ENCODE data around the gene SOHLH1. TPM values are rescaled to one million over a fixed set of nuclear protein-coding genes. Genes with fewer than 3 reads are reported as not detected.

The SOHLH1 gene
- polyA plus RNA-seq, 1 experiment = not detected

GRCh38 chr9:135693265-135693664 lies 6.0 kb downstream of the SOHLH1 start:
- Histone ChIP-seq H3K36me3 (ENCODE audit: control insufficient read depth, insufficient read depth, low read length) (no peaks in the 10 kb centered on the region), H3K27me3 (ENCODE audit: control insufficient read depth, insufficient read depth, low read length) (no peaks in the 10 kb centered on the region), H3K4me3 (ENCODE audit: low read depth, low read length) (no peak overlapping the region)
- ChIA-PET CTCF (no interaction called here), POLR2A (no interaction called here)
- no peak for DNase-seq (ENCODE audit: low read depth)
- TF ChIP-seq, protein P1, sequence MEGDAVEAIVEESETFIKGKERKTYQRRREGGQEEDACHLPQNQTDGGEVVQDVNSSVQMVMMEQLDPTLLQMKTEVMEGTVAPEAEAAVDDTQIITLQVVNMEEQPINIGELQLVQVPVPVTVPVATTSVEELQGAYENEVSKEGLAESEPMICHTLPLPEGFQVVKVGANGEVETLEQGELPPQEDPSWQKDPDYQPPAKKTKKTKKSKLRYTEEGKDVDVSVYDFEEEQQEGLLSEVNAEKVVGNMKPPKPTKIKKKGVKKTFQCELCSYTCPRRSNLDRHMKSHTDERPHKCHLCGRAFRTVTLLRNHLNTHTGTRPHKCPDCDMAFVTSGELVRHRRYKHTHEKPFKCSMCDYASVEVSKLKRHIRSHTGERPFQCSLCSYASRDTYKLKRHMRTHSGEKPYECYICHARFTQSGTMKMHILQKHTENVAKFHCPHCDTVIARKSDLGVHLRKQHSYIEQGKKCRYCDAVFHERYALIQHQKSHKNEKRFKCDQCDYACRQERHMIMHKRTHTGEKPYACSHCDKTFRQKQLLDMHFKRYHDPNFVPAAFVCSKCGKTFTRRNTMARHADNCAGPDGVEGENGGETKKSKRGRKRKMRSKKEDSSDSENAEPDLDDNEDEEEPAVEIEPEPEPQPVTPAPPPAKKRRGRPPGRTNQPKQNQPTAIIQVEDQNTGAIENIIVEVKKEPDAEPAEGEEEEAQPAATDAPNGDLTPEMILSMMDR (IDR thresholded peaks at IDR 0.05; ENCODE audit: insufficient read depth, low read depth, low read length) = no peak

- ChIA-PET POLR2A (no interaction called here), CTCF (no interaction called here)
- TF ChIP-seq, protein P1 (IDR thresholded peaks at IDR 0.05; ENCODE audit: insufficient read depth, low read depth, low read length) = no peak
- no peak for DNase-seq (ENCODE audit: low read depth)
- H3K4me3 ChIP-seq (ENCODE audit: low read depth, low read length) = no peak overlapping the region
- no peaks in the 10 kb centered on the region for H3K27me3 ChIP-seq (ENCODE audit: control insufficient read depth, insufficient read depth, low read length)
- H3K36me3 ChIP-seq (ENCODE audit: control insufficient read depth, insufficient read depth, low read length) = no peaks in the 10 kb centered on the region
These were observed 6.9 kb downstream of the SOHLH1 start for GRCh38 chr9:135692410-135692809.

DNA sequence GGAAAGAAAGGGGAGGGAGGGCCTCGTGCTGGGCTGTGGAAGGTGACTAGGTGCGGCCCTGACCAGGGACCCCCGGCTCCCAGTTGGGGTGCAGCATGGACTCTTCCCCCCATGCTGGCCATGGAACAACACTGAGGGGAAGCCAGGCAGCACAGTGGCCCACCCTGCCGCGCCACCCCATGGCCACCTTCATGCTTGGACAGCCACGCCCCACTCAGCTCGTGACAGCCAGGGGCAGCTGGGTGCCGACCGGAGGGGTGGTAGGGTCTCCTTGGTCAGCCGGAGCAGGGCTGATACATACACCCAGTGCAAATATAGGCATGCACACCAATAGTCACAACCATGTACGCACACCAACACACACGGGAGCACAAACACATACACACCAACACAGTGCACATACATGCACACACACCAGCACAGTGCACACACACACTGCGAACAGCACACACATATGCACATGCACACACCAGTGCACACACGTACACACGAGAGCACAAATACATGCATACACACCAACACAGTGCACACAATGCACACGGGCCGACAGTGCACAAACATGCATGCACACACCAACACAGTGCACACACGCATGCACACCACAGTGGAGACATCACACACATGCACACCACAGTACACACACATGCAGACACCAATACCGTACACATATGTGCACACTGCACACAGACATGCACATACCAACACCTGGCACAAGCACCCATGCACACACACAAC lies 8.3 kb downstream of the SOHLH1 start:
- Histone ChIP-seq H3K4me3 (ENCODE audit: low read depth, low read length) (no peak overlapping the region), H3K36me3 (ENCODE audit: control insufficient read depth, insufficient read depth, low read length) (no peaks in the 10 kb centered on the region), H3K27me3 (ENCODE audit: control insufficient read depth, insufficient read depth, low read length) (no peaks in the 10 kb centered on the region)
- no peak for DNase-seq (ENCODE audit: low read depth)
- ChIA-PET POLR2A (no interaction called here), CTCF (no interaction called here)
- TF ChIP-seq, protein P1 (IDR thresholded peaks at IDR 0.05; ENCODE audit: insufficient read depth, low read depth, low read length) = no peak

- ChIA-PET CTCF (no interaction called here), POLR2A (no interaction called here)
- Histone ChIP-seq H3K36me3 (ENCODE audit: control insufficient read depth, insufficient read depth, low read length) (no peaks in the 10 kb centered on the region), H3K4me3 (ENCODE audit: low read depth, low read length) (no peak overlapping the region), H3K27me3 (ENCODE audit: control insufficient read depth, insufficient read depth, low read length) (no peaks in the 10 kb centered on the region)
- no peak for DNase-seq (ENCODE audit: low read depth)
- TF ChIP-seq, protein P1 (IDR thresholded peaks at IDR 0.05; ENCODE audit: insufficient read depth, low read depth, low read length) = no peak
These were observed 10.3 kb downstream of the SOHLH1 start for GRCh38 chr9:135689011-135689410.

GRCh38 chr9:135687216-135687615 lies 12.1 kb downstream of the SOHLH1 start:
- TF ChIP-seq, protein P1 (IDR thresholded peaks at IDR 0.05; ENCODE audit: insufficient read depth, low read depth, low read length) = no peak
- POLR2A ChIA-PET = no interaction called here
- Histone ChIP-seq H3K27me3 (ENCODE audit: control insufficient read depth, insufficient read depth, low read length) (no peaks in the 10 kb centered on the region), H3K4me3 (ENCODE audit: low read depth, low read length) (no peak overlapping the region), H3K36me3 (ENCODE audit: control insufficient read depth, insufficient read depth, low read length) (no peaks in the 10 kb centered on the region)
- CTCF ChIA-PET = no interaction called here
- DNase-seq (ENCODE audit: low read depth) = no peak

All from BJ (cell line).